ENCODE results near the gene ZBTB32. TPM values are rescaled to one million over a fixed set of nuclear protein-coding genes. Genes with fewer than 3 reads are reported as not detected.
"Not testable (repeated sequence)": the region's sequence is repeated elsewhere in the genome, so short reads cannot be mapped to it uniquely, and the experiment has no call there.

Gene ZBTB32
- total RNA-seq, 2 experiments from 2014 or later = 232 to 265 TPM

GRCh38 chr19:35669974-35670373 is 34.4 kb upstream of the ZBTB32 start:
- Mint-ChIP-seq H3K27ac (no peak overlapping the region), H3K4me1 (peaks cover 9% of the 10 kb centered on the region), H3K27me3 (peaks cover 21% of the 10 kb centered on the region), H3K36me3 (ENCODE audit: low read depth) (peaks cover 2% of the 10 kb centered on the region), H3K9me3 (ENCODE audit: low read depth) (no peaks in the 10 kb centered on the region), H3K4me3 (no peak overlapping the region)
- ChIA-PET POLR2A (no interaction called here), CTCF (no interaction called here)
- intact Hi-C loops (cut with DNase I, micrococcal nuclease) = no loop called here
- DNase-seq = no peak
- no peak for ATAC-seq

- POLR2A ChIA-PET = no interaction called here
Observed at GRCh38 chr19:35670686-35671085, 33.7 kb upstream of the ZBTB32 start.

GRCh38 chr19:35671818-35672217 is 32.5 kb upstream of the ZBTB32 start:
- Mint-ChIP-seq H3K36me3 (ENCODE audit: low read depth) (no peaks in the 10 kb centered on the region), H3K27ac (no peak overlapping the region), H3K4me3 (no peak overlapping the region), H3K9me3 (ENCODE audit: low read depth) (no peaks in the 10 kb centered on the region), H3K4me1 (peaks cover 9% of the 10 kb centered on the region), H3K27me3 (peaks cover 25% of the 10 kb centered on the region)
- ATAC-seq (no peak), DNase-seq (no peak)
- POLR2A ChIA-PET = interaction anchor here (0.7 kb wide), 1 partner anchor 15 kb away, joined by 3 read pairs; no protein-coding TSS in a partner anchor
- CTCF ChIA-PET = interaction anchor here (0.8 kb wide), 1 partner anchor 23 kb away, joined by 3 read pairs; no protein-coding TSS in a partner anchor
- intact Hi-C loops (cut with DNase I, micrococcal nuclease) = loop anchor here in 1 of 2 experiments (2.0 kb wide), 1 partner anchor 59 kb away; the partner anchor contains the start of gene HAUS5

More at GRCh38 chr19:35670686-35671085, 33.7 kb upstream of the ZBTB32 start:
- Mint-ChIP-seq H3K36me3 (ENCODE audit: low read depth) (no peaks in the 10 kb centered on the region), H3K27me3 (peaks cover 21% of the 10 kb centered on the region), H3K27ac (no peak overlapping the region), H3K4me1 (peaks cover 9% of the 10 kb centered on the region), H3K9me3 (ENCODE audit: low read depth) (no peaks in the 10 kb centered on the region), H3K4me3 (no peak overlapping the region)
- ATAC-seq (no peak), DNase-seq (no peak)
- intact Hi-C loops (cut with DNase I, micrococcal nuclease) = no loop called here
- CTCF ChIA-PET = no interaction called here

GRCh38 chr19:35673121-35673804 is 31.1 kb upstream of the ZBTB32 start:
- Mint-ChIP-seq H3K27ac (no peak overlapping the region), H3K27me3 (peaks cover 25% of the 10 kb centered on the region), H3K36me3 (ENCODE audit: low read depth) (no peaks in the 10 kb centered on the region), H3K4me3 (peak overlapping the region; percentile 71), H3K9me3 (ENCODE audit: low read depth) (no peaks in the 10 kb centered on the region), H3K4me1 (peaks cover 9% of the 10 kb centered on the region)
- ChIA-PET CTCF (interaction anchor here (0.5 to 1.2 kb wide), 3 partner anchors 16 to 235 kb away, joined by 3 read pairs; no protein-coding TSS in a partner anchor), POLR2A (interaction anchor here (0.6 kb wide), 1 partner anchor 45 kb away, joined by 3 read pairs; no protein-coding TSS in a partner anchor)
- peak; percentile 83 for DNase-seq
- intact Hi-C loops (cut with DNase I, micrococcal nuclease) = loop anchor here in 1 of 2 experiments (1.0 to 2.0 kb wide), 2 partner anchors 44 to 60 kb away; partner anchors contain the start of gene HAUS5
- ATAC-seq = peak; percentile 90

- intact Hi-C loops (cut with DNase I, micrococcal nuclease) = no loop called here
- ATAC-seq = no peak
- ChIA-PET CTCF (interaction anchor here (0.6 kb wide), 1 partner anchor 27 kb away, joined by 3 read pairs; the partner anchor contains the start of gene COX6B1), POLR2A (no interaction called here)
- no peak overlapping the region for H3K27ac Mint-ChIP-seq
- H3K27me3 Mint-ChIP-seq = peaks cover 17% of the 10 kb centered on the region
- DNase-seq = no peak
- no peak overlapping the region for H3K4me3 Mint-ChIP-seq
- no peaks in the 10 kb centered on the region for H3K9me3 Mint-ChIP-seq (ENCODE audit: low read depth)
- H3K36me3 Mint-ChIP-seq (ENCODE audit: low read depth) = no peaks in the 10 kb centered on the region
- peaks cover 9% of the 10 kb centered on the region for H3K4me1 Mint-ChIP-seq
Observed at GRCh38 chr19:35675589-35676140, 28.7 kb upstream of the ZBTB32 start.

GRCh38 chr19:35689836-35690235 is 14.5 kb upstream of the ZBTB32 start:
- Mint-ChIP-seq H3K27ac (no peak overlapping the region), H3K4me3 (no peak overlapping the region), H3K4me1 (peaks cover 8% of the 10 kb centered on the region), H3K27me3 (no peaks in the 10 kb centered on the region), H3K36me3 (ENCODE audit: low read depth) (no peaks in the 10 kb centered on the region), H3K9me3 (ENCODE audit: low read depth) (no peaks in the 10 kb centered on the region)
- CTCF ChIA-PET = interaction anchor here (0.7 to 1.2 kb wide), 2 partner anchors 23 to 24 kb away, joined by 3 to 4 read pairs; partner anchors contain the start of gene UPK1A
- POLR2A ChIA-PET = no interaction called here
- DNase-seq (no peak), ATAC-seq (no peak)
- intact Hi-C loops (cut with DNase I, micrococcal nuclease) = loop anchor here (5.0 kb wide), 3 partner anchors 143 to 192 kb away; partner anchors contain the start of gene TMEM147 (in 1 of the 2)

GRCh38 chr19:35691106-35691505 is 13.3 kb upstream of the ZBTB32 start:
- intact Hi-C loops (cut with DNase I, micrococcal nuclease) = loop anchor here (5.0 kb wide), 3 partner anchors 144 to 191 kb away; partner anchors contain the start of gene TMEM147 (in 1 of the 2)
- ATAC-seq; DNase-seq; H3K36me3 Mint-ChIP-seq (ENCODE audit: low read depth); H3K4me1 Mint-ChIP-seq; H3K27me3 Mint-ChIP-seq; H3K9me3 Mint-ChIP-seq (ENCODE audit: low read depth); H3K4me3 Mint-ChIP-seq; H3K27ac Mint-ChIP-seq; POLR2A ChIA-PET: not testable (repeated sequence)
- CTCF ChIA-PET = interaction anchor here (0.6 to 9.5 kb wide), 2 partner anchors 21 to 283 kb away, joined by 3 to 106 read pairs; no protein-coding TSS in a partner anchor

GRCh38 chr19:35692010-35692409 is 12.3 kb upstream of the ZBTB32 start:
- ChIA-PET POLR2A (interaction anchor here (0.7 kb wide), 1 partner anchor 10 kb away, joined by 13 read pairs; no protein-coding TSS in a partner anchor), CTCF (interaction anchor here (0.6 to 9.5 kb wide), 5 partner anchors 20 to 330 kb away, joined by 3 to 106 read pairs (median 5); no protein-coding TSS in a partner anchor)
- Mint-ChIP-seq H3K27me3 (no peaks in the 10 kb centered on the region), H3K4me1 (peaks cover 16% of the 10 kb centered on the region), H3K9me3 (ENCODE audit: low read depth) (no peaks in the 10 kb centered on the region), H3K4me3 (no peak overlapping the region), H3K36me3 (ENCODE audit: low read depth) (no peaks in the 10 kb centered on the region), H3K27ac (no peak overlapping the region)
- intact Hi-C loops (cut with DNase I, micrococcal nuclease) = loop anchor here (2.0 to 5.0 kb wide), 4 partner anchors 49 to 190 kb away; partner anchors contain the start of gene TMEM147 (in 1 of the 2)
- DNase-seq = no peak
- ATAC-seq = no peak

GRCh38 chr19:35693422-35693821 is 10.9 kb upstream of the ZBTB32 start:
- intact Hi-C loops (cut with DNase I, micrococcal nuclease) = loop anchor here (1.0 to 5.0 kb wide), 9 partner anchors 24 to 238 kb away; partner anchors contain the start of genes PROSER3 (in 1 of the 2) and TMEM147 (in 1 of the 2)
- Mint-ChIP-seq H3K36me3 (ENCODE audit: low read depth) (no peaks in the 10 kb centered on the region), H3K4me1 (peaks cover 17% of the 10 kb centered on the region), H3K4me3 (no peak overlapping the region), H3K9me3 (ENCODE audit: low read depth) (no peaks in the 10 kb centered on the region), H3K27ac (no peak overlapping the region), H3K27me3 (no peaks in the 10 kb centered on the region)
- POLR2A ChIA-PET = no interaction called here
- CTCF ChIA-PET = interaction anchor here (0.9 to 9.5 kb wide), 3 partner anchors 9 to 28 kb away, joined by 3 to 106 read pairs (median 3); no protein-coding TSS in a partner anchor
- DNase-seq (no peak), ATAC-seq (peak; percentile 1)

GRCh38 chr19:35693835-35694599 is 10.3 kb upstream of the ZBTB32 start:
- no peak overlapping the region for H3K4me3 Mint-ChIP-seq
- H3K9me3 Mint-ChIP-seq (ENCODE audit: low read depth) = no peaks in the 10 kb centered on the region
- peak overlapping the region; percentile 43 for H3K27ac Mint-ChIP-seq
- no peaks in the 10 kb centered on the region for H3K27me3 Mint-ChIP-seq
- peak; percentile 97 for ATAC-seq
- intact Hi-C loops (cut with DNase I, micrococcal nuclease) = loop anchor here (1.0 to 5.0 kb wide), 10 partner anchors 23 to 237 kb away; partner anchors contain the start of genes ARHGAP33 (in 1 of the 2), PROSER3 (in 1 of the 2) and TMEM147 (in 1 of the 2)
- ChIA-PET POLR2A (interaction anchor here (1.2 to 1.3 kb wide), 2 partner anchors 17 to 19 kb away, joined by 3 to 4 read pairs; no protein-coding TSS in a partner anchor), CTCF (interaction anchor here (0.6 to 9.5 kb wide), 22 partner anchors 9 to 1817 kb away, joined by 3 to 106 read pairs (median 4); partner anchors contain the start of genes COX6B1, LIN37 and ZBTB32)
- peaks cover 17% of the 10 kb centered on the region for H3K4me1 Mint-ChIP-seq
- peak; percentile 95 for DNase-seq
- H3K36me3 Mint-ChIP-seq (ENCODE audit: low read depth) = no peaks in the 10 kb centered on the region
